ENCODE measurements around the gene HLX.

DNA sequence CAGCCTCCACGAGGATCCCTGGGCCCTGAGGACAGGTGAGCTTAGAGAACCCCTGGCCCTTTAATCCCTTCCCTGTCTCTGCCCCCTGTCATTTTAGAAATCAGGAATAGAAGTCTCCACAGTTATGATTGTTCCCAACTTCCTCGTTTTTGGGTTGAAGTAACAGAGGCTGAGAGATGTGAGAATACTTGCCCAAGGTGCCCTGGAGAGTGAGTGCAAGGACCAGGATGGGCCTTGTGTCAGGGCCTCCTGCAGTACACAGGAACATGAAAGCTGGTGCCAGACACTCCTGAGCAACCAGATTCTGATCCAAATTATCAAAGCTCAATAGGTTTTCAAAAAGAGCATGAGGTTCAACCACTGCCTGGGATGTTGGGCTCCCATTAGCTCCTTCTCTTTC lies 10.1 kb downstream of the HLX start:
- no peak for TF ChIP-seq POLR2AphosphoS5 (IDR thresholded peaks at IDR 0.05)
- TF ChIP-seq CTCF (IDR thresholded peaks at IDR 0.05) = no peak
- no peak for TF ChIP-seq EP300 (IDR thresholded peaks at IDR 0.05)

All from stomach (tissue), 4 donors.